Measurements from ENCODE around the gene FBXL17.

DNA sequence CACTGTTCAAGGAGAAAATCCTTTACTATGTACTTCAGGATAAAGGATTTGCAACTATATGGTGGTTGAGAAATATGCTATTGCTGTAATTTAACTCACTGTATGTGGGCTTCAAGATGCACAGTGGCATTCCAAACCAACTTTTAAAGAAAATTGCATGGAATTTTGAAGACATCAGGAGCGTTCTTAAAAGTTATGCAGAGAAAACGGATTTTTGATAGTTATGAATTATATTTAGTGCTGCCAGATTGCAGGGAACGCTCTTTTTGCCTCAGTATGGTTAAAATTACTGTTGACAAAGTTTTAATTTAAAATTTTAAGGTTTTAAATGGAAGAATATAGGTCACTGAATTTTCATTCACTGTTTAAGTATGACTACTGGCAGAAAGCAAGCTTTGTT, 375.1 kb downstream of the FBXL17 start:
- TF ChIP-seq, protein P1, sequence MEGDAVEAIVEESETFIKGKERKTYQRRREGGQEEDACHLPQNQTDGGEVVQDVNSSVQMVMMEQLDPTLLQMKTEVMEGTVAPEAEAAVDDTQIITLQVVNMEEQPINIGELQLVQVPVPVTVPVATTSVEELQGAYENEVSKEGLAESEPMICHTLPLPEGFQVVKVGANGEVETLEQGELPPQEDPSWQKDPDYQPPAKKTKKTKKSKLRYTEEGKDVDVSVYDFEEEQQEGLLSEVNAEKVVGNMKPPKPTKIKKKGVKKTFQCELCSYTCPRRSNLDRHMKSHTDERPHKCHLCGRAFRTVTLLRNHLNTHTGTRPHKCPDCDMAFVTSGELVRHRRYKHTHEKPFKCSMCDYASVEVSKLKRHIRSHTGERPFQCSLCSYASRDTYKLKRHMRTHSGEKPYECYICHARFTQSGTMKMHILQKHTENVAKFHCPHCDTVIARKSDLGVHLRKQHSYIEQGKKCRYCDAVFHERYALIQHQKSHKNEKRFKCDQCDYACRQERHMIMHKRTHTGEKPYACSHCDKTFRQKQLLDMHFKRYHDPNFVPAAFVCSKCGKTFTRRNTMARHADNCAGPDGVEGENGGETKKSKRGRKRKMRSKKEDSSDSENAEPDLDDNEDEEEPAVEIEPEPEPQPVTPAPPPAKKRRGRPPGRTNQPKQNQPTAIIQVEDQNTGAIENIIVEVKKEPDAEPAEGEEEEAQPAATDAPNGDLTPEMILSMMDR (IDR thresholded peaks at IDR 0.05) = no peak
- no peak for TF ChIP-seq EZH2 (IDR thresholded peaks at IDR 0.05; ENCODE audit: borderline replicate concordance, insufficient read depth, low read depth, low read length, poor library complexity, severe bottlenecking)
